ENCODE measurements around the gene ABR.

The ABR gene

DNA sequence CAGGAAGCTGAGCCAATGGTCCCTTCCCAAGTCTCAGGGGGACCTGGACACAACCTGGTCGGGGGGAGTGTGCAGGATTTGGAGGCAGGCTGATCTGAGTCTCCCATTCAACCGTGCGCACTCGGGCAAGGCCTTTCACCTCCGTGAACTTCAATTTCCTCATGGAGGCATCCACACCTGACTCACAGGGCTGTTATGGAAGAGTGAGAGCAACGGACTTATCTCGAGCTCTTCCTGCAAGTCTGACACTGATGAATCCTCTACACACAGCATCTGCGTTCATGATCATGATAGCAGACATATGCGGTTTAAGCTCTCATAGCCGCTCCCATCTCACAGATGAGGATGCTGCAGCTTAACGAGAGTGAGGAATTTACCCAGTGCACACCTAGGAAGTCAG is 161.2 kb downstream of the ABR start:
- H3K27me3 ChIP-seq (ENCODE audit: insufficient read depth, poor library complexity, severe bottlenecking), result no peaks in the 10 kb centered on the region
- H3K4me3 ChIP-seq (replicated peaks; ENCODE audit: insufficient read depth, low read length), result no peak overlapping the region
- H3K27ac ChIP-seq (replicated peaks), result no peak overlapping the region
- no peak for DNase-seq (ENCODE audit: low read depth in 1 of 2, low spot score in 1 of 2)
- TF ChIP-seq POLR2AphosphoS5 (IDR thresholded peaks at IDR 0.05; ENCODE audit: low read depth) (no peak), GABPA (IDR thresholded peaks at IDR 0.05; ENCODE audit: low read depth) (no peak)

DNA sequence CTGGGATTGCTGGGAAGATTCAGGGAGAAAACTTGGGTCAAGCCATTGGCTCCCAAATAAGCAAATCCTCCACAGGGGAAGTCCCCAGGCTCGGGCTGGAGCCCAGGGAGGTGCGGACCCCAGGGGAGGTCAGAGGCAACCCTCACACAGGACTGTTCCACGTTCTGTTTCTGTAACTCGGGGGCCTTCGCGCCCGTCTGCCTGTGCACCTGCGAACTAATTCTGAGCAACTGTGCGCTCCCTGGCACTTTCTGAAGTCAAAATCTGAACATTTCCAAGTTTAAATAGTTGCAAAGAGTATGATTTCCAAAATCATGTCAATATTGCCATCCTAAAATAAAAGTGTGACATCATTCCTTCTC is 166.1 kb downstream of the ABR start:
- DNase-seq (ENCODE audit: low read depth in 1 of 2, low spot score in 1 of 2), result no peak
- Histone ChIP-seq H3K27ac (replicated peaks) (no peak overlapping the region), H3K27me3 (ENCODE audit: insufficient read depth, poor library complexity, severe bottlenecking) (no peaks in the 10 kb centered on the region), H3K4me3 (replicated peaks; ENCODE audit: insufficient read depth, low read length) (no peak overlapping the region)
- TF ChIP-seq POLR2AphosphoS5 (IDR thresholded peaks at IDR 0.05; ENCODE audit: low read depth) (no peak), SPI1 (IDR thresholded peaks at IDR 0.05; ENCODE audit: borderline replicate concordance, low read depth) (no peak), GABPA (IDR thresholded peaks at IDR 0.05; ENCODE audit: low read depth) (no peak)
- TF ChIP-seq, protein P1, sequence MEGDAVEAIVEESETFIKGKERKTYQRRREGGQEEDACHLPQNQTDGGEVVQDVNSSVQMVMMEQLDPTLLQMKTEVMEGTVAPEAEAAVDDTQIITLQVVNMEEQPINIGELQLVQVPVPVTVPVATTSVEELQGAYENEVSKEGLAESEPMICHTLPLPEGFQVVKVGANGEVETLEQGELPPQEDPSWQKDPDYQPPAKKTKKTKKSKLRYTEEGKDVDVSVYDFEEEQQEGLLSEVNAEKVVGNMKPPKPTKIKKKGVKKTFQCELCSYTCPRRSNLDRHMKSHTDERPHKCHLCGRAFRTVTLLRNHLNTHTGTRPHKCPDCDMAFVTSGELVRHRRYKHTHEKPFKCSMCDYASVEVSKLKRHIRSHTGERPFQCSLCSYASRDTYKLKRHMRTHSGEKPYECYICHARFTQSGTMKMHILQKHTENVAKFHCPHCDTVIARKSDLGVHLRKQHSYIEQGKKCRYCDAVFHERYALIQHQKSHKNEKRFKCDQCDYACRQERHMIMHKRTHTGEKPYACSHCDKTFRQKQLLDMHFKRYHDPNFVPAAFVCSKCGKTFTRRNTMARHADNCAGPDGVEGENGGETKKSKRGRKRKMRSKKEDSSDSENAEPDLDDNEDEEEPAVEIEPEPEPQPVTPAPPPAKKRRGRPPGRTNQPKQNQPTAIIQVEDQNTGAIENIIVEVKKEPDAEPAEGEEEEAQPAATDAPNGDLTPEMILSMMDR (IDR thresholded peaks at IDR 0.05; ENCODE audit: insufficient read depth, low read length), result no peak
- TF ChIP-seq, protein P2, sequence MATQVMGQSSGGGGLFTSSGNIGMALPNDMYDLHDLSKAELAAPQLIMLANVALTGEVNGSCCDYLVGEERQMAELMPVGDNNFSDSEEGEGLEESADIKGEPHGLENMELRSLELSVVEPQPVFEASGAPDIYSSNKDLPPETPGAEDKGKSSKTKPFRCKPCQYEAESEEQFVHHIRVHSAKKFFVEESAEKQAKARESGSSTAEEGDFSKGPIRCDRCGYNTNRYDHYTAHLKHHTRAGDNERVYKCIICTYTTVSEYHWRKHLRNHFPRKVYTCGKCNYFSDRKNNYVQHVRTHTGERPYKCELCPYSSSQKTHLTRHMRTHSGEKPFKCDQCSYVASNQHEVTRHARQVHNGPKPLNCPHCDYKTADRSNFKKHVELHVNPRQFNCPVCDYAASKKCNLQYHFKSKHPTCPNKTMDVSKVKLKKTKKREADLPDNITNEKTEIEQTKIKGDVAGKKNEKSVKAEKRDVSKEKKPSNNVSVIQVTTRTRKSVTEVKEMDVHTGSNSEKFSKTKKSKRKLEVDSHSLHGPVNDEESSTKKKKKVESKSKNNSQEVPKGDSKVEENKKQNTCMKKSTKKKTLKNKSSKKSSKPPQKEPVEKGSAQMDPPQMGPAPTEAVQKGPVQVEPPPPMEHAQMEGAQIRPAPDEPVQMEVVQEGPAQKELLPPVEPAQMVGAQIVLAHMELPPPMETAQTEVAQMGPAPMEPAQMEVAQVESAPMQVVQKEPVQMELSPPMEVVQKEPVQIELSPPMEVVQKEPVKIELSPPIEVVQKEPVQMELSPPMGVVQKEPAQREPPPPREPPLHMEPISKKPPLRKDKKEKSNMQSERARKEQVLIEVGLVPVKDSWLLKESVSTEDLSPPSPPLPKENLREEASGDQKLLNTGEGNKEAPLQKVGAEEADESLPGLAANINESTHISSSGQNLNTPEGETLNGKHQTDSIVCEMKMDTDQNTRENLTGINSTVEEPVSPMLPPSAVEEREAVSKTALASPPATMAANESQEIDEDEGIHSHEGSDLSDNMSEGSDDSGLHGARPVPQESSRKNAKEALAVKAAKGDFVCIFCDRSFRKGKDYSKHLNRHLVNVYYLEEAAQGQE (IDR thresholded peaks at IDR 0.05; ENCODE audit: insufficient replicate concordance, low read depth), result no peak

DNA sequence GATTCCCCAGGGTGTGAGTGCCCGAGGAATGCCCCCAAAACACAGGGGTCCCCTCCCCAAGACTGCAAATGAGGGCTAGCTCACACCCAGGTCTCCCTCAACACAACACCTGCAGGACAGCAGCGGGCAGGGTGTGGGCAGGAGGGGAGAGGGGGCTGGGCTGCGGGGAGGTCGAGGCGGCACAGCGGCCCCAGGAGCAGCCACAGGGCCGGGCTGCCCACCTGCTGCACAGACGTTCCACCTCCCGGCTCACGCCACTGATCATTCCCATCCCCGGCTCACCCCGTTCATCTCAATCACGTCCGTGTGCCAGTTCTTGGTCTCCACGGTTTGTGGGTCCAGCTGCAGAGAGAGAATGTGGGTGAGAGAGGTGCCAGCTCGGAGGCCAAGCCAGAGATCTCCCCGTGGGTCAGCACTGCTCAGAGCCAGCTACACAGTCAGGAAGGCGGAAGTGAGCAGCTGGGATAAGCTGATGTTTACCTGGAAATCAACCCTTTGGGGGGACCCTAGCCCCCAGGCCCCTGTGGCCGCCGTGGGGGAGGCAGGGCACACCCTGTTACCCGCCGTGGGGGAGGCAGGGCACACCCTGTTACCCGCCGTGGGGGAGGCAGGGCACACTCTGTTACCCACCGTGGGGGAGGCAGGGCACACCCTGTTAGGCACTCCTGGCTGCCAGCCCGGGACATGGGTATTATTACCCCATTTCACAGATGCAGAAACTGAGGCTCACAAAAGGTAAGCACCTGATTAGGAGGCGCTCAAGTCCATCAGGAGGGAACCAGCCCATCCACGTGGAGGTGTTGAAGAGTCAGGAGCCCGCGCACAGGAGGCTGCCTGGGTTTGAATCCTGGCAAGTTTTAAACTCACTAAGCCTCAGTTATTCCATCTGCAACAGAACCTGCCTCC is 166.7 kb downstream of the ABR start:
- TF ChIP-seq, protein P1 (IDR thresholded peaks at IDR 0.05; ENCODE audit: insufficient read depth, low read length), result no peak
- TF ChIP-seq POLR2AphosphoS5 (IDR thresholded peaks at IDR 0.05; ENCODE audit: low read depth), result no peak
- TF ChIP-seq SPI1 (IDR thresholded peaks at IDR 0.05; ENCODE audit: borderline replicate concordance, low read depth), result no peak
- no peak for TF ChIP-seq GABPA (IDR thresholded peaks at IDR 0.05; ENCODE audit: low read depth)
- TF ChIP-seq, protein P2 (IDR thresholded peaks at IDR 0.05; ENCODE audit: insufficient replicate concordance, low read depth), result no peak
- Histone ChIP-seq H3K27ac (replicated peaks) (no peak overlapping the region), H3K4me3 (replicated peaks; ENCODE audit: insufficient read depth, low read length) (no peak overlapping the region), H3K27me3 (ENCODE audit: insufficient read depth, poor library complexity, severe bottlenecking) (no peaks in the 10 kb centered on the region)
- no peak for DNase-seq (ENCODE audit: low read depth in 1 of 2, low spot score in 1 of 2)

DNA sequence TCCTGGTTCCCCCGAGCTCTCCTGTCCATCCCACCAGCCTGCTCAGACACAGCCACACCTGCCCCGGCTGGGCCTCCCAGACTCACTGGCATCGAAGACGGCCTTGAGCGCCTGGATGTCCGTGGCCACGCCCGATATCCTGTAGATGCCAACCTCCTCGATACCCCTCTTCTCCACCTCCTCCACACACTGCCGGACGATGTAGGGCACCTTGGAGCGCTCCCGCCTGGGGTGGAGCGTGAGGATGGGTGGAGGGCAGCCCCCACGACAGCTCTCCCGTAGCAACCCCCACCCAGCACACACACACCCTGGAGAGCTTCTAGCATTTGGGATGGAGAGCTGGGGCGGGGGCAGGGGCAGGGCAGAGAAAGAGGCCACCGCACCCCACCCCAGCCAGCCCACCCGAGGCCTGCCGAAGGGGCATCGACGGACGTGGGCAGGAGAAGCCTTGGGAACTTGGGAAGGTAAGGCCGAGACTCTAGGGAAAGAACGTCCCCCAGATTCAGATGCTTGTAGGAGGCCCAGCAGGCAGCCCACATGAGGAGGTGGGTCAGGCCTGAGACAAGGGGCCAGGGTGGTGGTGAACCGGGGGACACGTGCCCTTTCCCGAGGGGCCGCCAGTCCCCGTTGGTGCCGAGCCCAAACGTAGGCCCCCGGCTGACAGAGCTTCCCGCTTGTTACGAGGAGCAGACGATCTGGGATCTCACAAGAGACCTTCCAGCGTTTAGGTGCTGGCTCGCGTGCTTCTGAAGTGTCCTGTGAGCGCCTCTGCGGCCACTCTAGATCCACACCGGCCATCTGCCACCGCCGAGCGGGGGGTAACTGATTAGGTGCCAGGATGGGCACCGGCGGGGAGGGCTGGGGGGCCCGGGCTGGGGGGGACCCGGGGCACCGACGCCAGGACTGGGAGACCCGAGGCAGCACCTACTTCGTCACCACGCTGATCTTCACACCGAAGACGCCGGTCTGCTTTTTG is 167.7 kb downstream of the ABR start:
- TF ChIP-seq GABPA (IDR thresholded peaks at IDR 0.05; ENCODE audit: low read depth), result no peak
- TF ChIP-seq, protein P1 (IDR thresholded peaks at IDR 0.05; ENCODE audit: insufficient read depth, low read length), result no peak
- no peak for TF ChIP-seq SPI1 (IDR thresholded peaks at IDR 0.05; ENCODE audit: borderline replicate concordance, low read depth)
- TF ChIP-seq, protein P2 (IDR thresholded peaks at IDR 0.05; ENCODE audit: insufficient replicate concordance, low read depth), result no peak
- TF ChIP-seq POLR2AphosphoS5 (IDR thresholded peaks at IDR 0.05; ENCODE audit: low read depth), result no peak
- DNase-seq (ENCODE audit: low read depth in 1 of 2, low spot score in 1 of 2), result no peak
- Histone ChIP-seq H3K4me3 (replicated peaks; ENCODE audit: insufficient read depth, low read length) (no peak overlapping the region), H3K27ac (replicated peaks) (no peak overlapping the region), H3K27me3 (ENCODE audit: insufficient read depth, poor library complexity, severe bottlenecking) (no peaks in the 10 kb centered on the region)

All from HL-60 (cell line).